KMS-11 (cell line): ENCODE data around the gene KCNQ2.

Source experiments
- H2AFZ ChIP-seq: fragments of 200-600 bp; sonication (generic); 2 replicates; pipeline ENCODE4 v1.6.1; 2016; ENCODE audit warnings: antibody characterized with exemption, mixed run types, low read depth
- H3K27ac ChIP-seq: fragments of 200-600 bp; sonication (generic); 2 replicates; pipeline ENCODE4 v1.6.1; 2016; ENCODE audit warnings: mild to moderate bottlenecking, mixed run types
- H3K27me3 ChIP-seq: fragments of 200-600 bp; sonication (generic); 2 replicates; pipeline ENCODE4 v1.6.1; 2017; ENCODE audit warnings: mild to moderate bottlenecking, low read depth, mixed run types, moderate library complexity; ENCODE audit not compliant: insufficient read depth
- H3K36me3 ChIP-seq: fragments of 200-600 bp; sonication (generic); 2 replicates; pipeline ENCODE4 v1.6.1; 2017; ENCODE audit warnings: mild to moderate bottlenecking, mixed run types; ENCODE audit not compliant: insufficient read depth
- H3K4me1 ChIP-seq: fragments of 200-600 bp; sonication (generic); 2 replicates; pipeline ENCODE4 v1.6.1; 2016; ENCODE audit warnings: mild to moderate bottlenecking, low read depth, mixed run types; ENCODE audit not compliant: poor library complexity, severe bottlenecking
- H3K4me2 ChIP-seq: fragments of 200-600 bp; sonication (generic); 2 replicates; pipeline ENCODE4 v1.7.0; 2016; ENCODE audit warnings: mild to moderate bottlenecking, mixed run types
- H3K4me3 ChIP-seq: fragments of 200-600 bp; sonication (generic); IDR thresholded peaks from 2 replicates; pipeline ENCODE4 v1.6.1; 2017; ENCODE audit warnings: low read depth, low read length, mixed read lengths; ENCODE audit not compliant: insufficient read depth
- H3K79me2 ChIP-seq: fragments of 200-600 bp; sonication (generic); 2 replicates; pipeline ENCODE4 v1.6.1; 2016; ENCODE audit warnings: low read depth, mixed run types; ENCODE audit not compliant: insufficient read depth
- H3K9ac ChIP-seq: fragments of 200-600 bp; sonication (generic); 2 replicates; pipeline ENCODE4 v1.6.1; 2016; ENCODE audit warnings: mild to moderate bottlenecking, mixed run types
- H4K20me1 ChIP-seq: fragments of 200-600 bp; sonication (generic); 2 replicates; pipeline ENCODE4 v1.6.1; 2016; ENCODE audit warnings: mild to moderate bottlenecking, mixed run types; ENCODE audit not compliant: insufficient read depth
- CTCF ChIP-seq: fragments of 200-600 bp; sonication (generic); conservative IDR thresholded peaks from 2 replicates; pipeline ENCODE4 v1.6.1; 2017; ENCODE audit warnings: low read depth, mild to moderate bottlenecking, antibody characterized with exemption, low read length, moderate library complexity, mixed read lengths

The KCNQ2 gene

GRCh38 chr20:63467294-63468083, 5.0 kb downstream of the KCNQ2 start:
- H3K36me3 ChIP-seq = no peaks in the 10 kb centered on the region
- H4K20me1 ChIP-seq = no peaks in the 10 kb centered on the region
- H3K27me3 ChIP-seq = peaks cover 89% of the 10 kb centered on the region
- H3K27ac ChIP-seq = no peak overlapping the region
- H3K4me2 ChIP-seq = no peak overlapping the region
- no peak overlapping the region for H3K9ac ChIP-seq
- no peaks in the 10 kb centered on the region for H3K4me1 ChIP-seq
- no peak overlapping the region for H2AFZ ChIP-seq
- H3K4me3 ChIP-seq = no peak overlapping the region
- no peaks in the 10 kb centered on the region for H3K79me2 ChIP-seq
- no peak for TF ChIP-seq CTCF

- H3K27me3 ChIP-seq = peaks cover 94% of the 10 kb centered on the region
- TF ChIP-seq CTCF = no peak
- H3K4me2 ChIP-seq = no peak overlapping the region
These were observed 5.6 kb downstream of the KCNQ2 start for GRCh38 chr20:63466861-63467260.

GRCh38 chr20:63466250-63466825, 6.1 kb downstream of the KCNQ2 start:
- Histone ChIP-seq H3K27ac (no peak overlapping the region), H3K9ac (no peak overlapping the region), H3K79me2 (no peaks in the 10 kb centered on the region), H3K27me3 (peaks cover 99% of the 10 kb centered on the region), H4K20me1 (no peaks in the 10 kb centered on the region), H3K4me3 (no peak overlapping the region), H2AFZ (no peak overlapping the region), H3K4me1 (no peaks in the 10 kb centered on the region), H3K36me3 (no peaks in the 10 kb centered on the region), H3K4me2 (no peak overlapping the region)
- no peak for TF ChIP-seq CTCF

More at GRCh38 chr20:63466861-63467260, 5.6 kb downstream of the KCNQ2 start:
- H3K9ac ChIP-seq = no peak overlapping the region
- H3K36me3 ChIP-seq = no peaks in the 10 kb centered on the region
- no peak overlapping the region for H2AFZ ChIP-seq
- no peak overlapping the region for H3K27ac ChIP-seq
- H3K4me3 ChIP-seq = no peak overlapping the region
- no peaks in the 10 kb centered on the region for H4K20me1 ChIP-seq
- H3K4me1 ChIP-seq = no peaks in the 10 kb centered on the region
- H3K79me2 ChIP-seq = no peaks in the 10 kb centered on the region

- Histone ChIP-seq H3K4me1 (no peaks in the 10 kb centered on the region), H4K20me1 (no peaks in the 10 kb centered on the region), H3K27ac (no peak overlapping the region), H3K79me2 (no peaks in the 10 kb centered on the region), H3K9ac (no peak overlapping the region), H3K4me3 (no peak overlapping the region), H3K27me3 (peaks cover 99% of the 10 kb centered on the region), H3K36me3 (no peaks in the 10 kb centered on the region), H3K4me2 (no peak overlapping the region), H2AFZ (no peak overlapping the region)
- TF ChIP-seq CTCF = no peak
These were observed 6.8 kb downstream of the KCNQ2 start for GRCh38 chr20:63465380-63466249.
